Mesenchymal stem cell (in vitro differentiated cells and primary cell): ENCODE data around the gene TNFSF13.
A peak's percentile ranks its signal among the peaks of the same experiment; 100 is the strongest.

Experiments
- DNase-seq: peaks from one replicate; pipeline ENCODE4 v3.0.0-alpha.2; 2013
- H2AFZ ChIP-seq: one replicate; pipeline ENCODE4 v1.6.1; 2013; ENCODE audit warnings: low read depth, mild to moderate bottlenecking, control low read depth, inconsistent platforms, low read length, moderate library complexity
- H2AK5ac ChIP-seq: 2 replicates; pipeline ENCODE4 v1.6.1; 2013; ENCODE audit warnings: low read length, moderate library complexity, mild to moderate bottlenecking, inconsistent platforms; ENCODE audit not compliant: severe bottlenecking
- H2BK120ac ChIP-seq: one replicate; pipeline ENCODE4 v1.6.1; 2013; ENCODE audit warnings: low read depth, mild to moderate bottlenecking, inconsistent platforms, low read length, moderate library complexity
- H2BK12ac ChIP-seq, 2 experiments: one replicate each; pipeline ENCODE4 v1.6.1; 2013; ENCODE audit warnings: inconsistent platforms in 2 of 2, low read length in 2 of 2, mild to moderate bottlenecking in 2 of 2, moderate library complexity in 2 of 2, control low read depth in 1 of 2
- H2BK15ac ChIP-seq: one replicate; pipeline ENCODE4 v1.6.1; 2013; ENCODE audit warnings: mild to moderate bottlenecking, low read depth, inconsistent platforms; ENCODE audit not compliant: poor library complexity, severe bottlenecking
- H2BK5ac ChIP-seq: 2 replicates; pipeline ENCODE4 v1.6.1; 2013; ENCODE audit warnings: low read depth, mild to moderate bottlenecking, low read length, control low read depth, inconsistent platforms; ENCODE audit not compliant: poor library complexity, severe bottlenecking
- H3K14ac ChIP-seq, 2 experiments: one replicate each; pipeline ENCODE4 v1.6.1; 2013; ENCODE audit warnings: inconsistent platforms in 2 of 2, low read length in 2 of 2, control low read depth in 1 of 2, mild to moderate bottlenecking in 1 of 2, moderate library complexity in 1 of 2
- H3K18ac ChIP-seq, 2 experiments: one replicate each; pipeline ENCODE4 v1.6.1; 2013; ENCODE audit warnings: inconsistent platforms in 2 of 2, low read length in 2 of 2, control low read depth in 1 of 2, low read depth in 1 of 2, mild to moderate bottlenecking in 1 of 2
- H3K23ac ChIP-seq, 2 experiments: one replicate each; pipeline ENCODE4 v1.6.1; 2013; ENCODE audit warnings: inconsistent platforms in 2 of 2, low read length in 2 of 2, mild to moderate bottlenecking in 2 of 2, moderate library complexity in 2 of 2, control low read depth in 1 of 2
- H3K27ac ChIP-seq: 2 replicates; pipeline ENCODE4 v1.5.1; 2013; ENCODE audit warnings: mild to moderate bottlenecking, moderate library complexity, low read length, control low read depth, inconsistent platforms; ENCODE audit not compliant: poor library complexity, severe bottlenecking
- H3K27me3 ChIP-seq, 2 experiments: 2 replicates each; pipeline versions ENCODE4 v1.6.1 to v1.7.0; 2013; ENCODE audit warnings: low read length in 2 of 2, mild to moderate bottlenecking in 2 of 2, moderate library complexity in 2 of 2, control low read depth in 1 of 2, inconsistent platforms in 1 of 2; ENCODE audit not compliant: control insufficient read depth in 1 of 2, insufficient read depth in 1 of 2
- H3K36me3 ChIP-seq, 2 experiments: 2 replicates each; pipeline versions ENCODE4 v1.6.1 to v1.7.0; 2013; ENCODE audit warnings: low read length in 2 of 2, control low read depth in 1 of 2, inconsistent platforms in 1 of 2, low read depth in 1 of 2, mild to moderate bottlenecking in 1 of 2; ENCODE audit not compliant: insufficient read depth in 2 of 2, control insufficient read depth in 1 of 2
- H3K4ac ChIP-seq, 2 experiments: one replicate each; pipeline ENCODE4 v1.6.1; 2013; ENCODE audit warnings: inconsistent platforms in 2 of 2, low read length in 2 of 2, mild to moderate bottlenecking in 2 of 2, moderate library complexity in 2 of 2, control low read depth in 1 of 2, low read depth in 1 of 2
- H3K4me1 ChIP-seq: 2 replicates; pipeline ENCODE4 v1.6.1; 2013; ENCODE audit warnings: low read depth, low read length, control low read depth; ENCODE audit not compliant: control insufficient read depth, insufficient read depth
- H3K4me2 ChIP-seq: 2 replicates; pipeline ENCODE4 v1.6.1; 2013; ENCODE audit warnings: low read length, mild to moderate bottlenecking, inconsistent platforms; ENCODE audit not compliant: poor library complexity, severe bottlenecking
- H3K4me3 ChIP-seq, 2 experiments: 2 replicates each; pipeline versions ENCODE4 v1.5.1 to v1.7.0; 2013; ENCODE audit warnings: low read length in 2 of 2, mild to moderate bottlenecking in 2 of 2, control low read depth in 1 of 2, low read depth in 1 of 2; ENCODE audit not compliant: insufficient read depth in 1 of 2
- H3K79me1 ChIP-seq: replicated peaks from 2 replicates; pipeline ENCODE4 v1.6.1; 2013; ENCODE audit warnings: mild to moderate bottlenecking, control low read depth, low read length, inconsistent platforms; ENCODE audit not compliant: poor library complexity, severe bottlenecking
- H3K9ac ChIP-seq: 2 replicates; pipeline ENCODE4 v1.7.0; 2013; ENCODE audit warnings: mild to moderate bottlenecking, low read length, moderate library complexity
- H3K9me3 ChIP-seq: 2 replicates; pipeline ENCODE4 v1.7.0; 2013; ENCODE audit warnings: mild to moderate bottlenecking, low read length; ENCODE audit not compliant: control insufficient read depth
- H4K8ac ChIP-seq: one replicate; pipeline ENCODE4 v1.6.1; 2013; ENCODE audit warnings: inconsistent platforms, mild to moderate bottlenecking, low read length, moderate library complexity
- H4K91ac ChIP-seq: one replicate; pipeline ENCODE4 v1.6.1; 2013; ENCODE audit warnings: mild to moderate bottlenecking, low read length, inconsistent platforms
- WGBS: methylation state at CpG from one replicate; pipeline ENCODE4 v1.1.7; 2013; ENCODE audit warnings: mixed read lengths; 5-methylcytosine and 5-hydroxymethylcytosine counted together

The TNFSF13 gene

DNA sequence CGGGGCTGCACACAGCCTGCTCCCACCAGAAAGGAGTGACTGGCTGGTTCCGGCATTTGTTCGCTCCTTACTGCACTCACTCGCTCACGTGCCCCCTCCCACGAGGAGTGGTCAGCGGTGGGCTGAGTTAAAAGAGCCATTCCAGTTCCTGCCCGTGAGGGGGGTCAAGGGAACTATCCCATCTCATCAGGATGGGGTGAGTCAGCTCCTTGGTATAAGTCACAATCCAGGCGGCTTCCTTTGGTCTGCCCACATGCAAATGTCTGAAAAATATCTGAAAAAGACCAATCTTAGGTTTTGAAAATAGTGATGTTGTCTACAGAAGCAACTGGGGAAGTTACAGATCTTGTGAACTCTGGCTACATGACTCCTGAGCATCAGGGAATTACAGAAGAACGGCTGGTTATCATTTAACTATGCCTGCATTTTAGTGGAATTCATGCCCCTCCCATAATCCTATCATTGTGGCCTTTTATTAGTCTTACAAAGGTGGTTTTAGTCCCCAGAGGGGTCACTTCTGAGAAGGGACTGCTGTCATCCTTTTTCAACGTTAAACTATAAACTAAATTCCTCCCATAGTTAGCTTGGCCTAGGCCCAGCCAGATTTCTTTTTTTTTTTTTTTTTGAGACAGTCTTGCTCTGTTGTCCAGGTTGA lies 19.5 kb upstream of the TNFSF13 start:
- Histone ChIP-seq H3K4me2 (no peak overlapping the region), H3K23ac (no peak overlapping the region), H3K9me3 (peaks cover 16% of the 10 kb centered on the region), H2AFZ (no peak overlapping the region), H3K18ac (no peak overlapping the region), H3K27me3 (peaks cover 14% of the 10 kb centered on the region in 2 experiments), H3K14ac (no peak overlapping the region), H3K9ac (no peak overlapping the region), H3K79me1 (no peaks in the 10 kb centered on the region), H2BK5ac (no peak overlapping the region), H3K36me3 (no peaks in the 10 kb centered on the region), H3K4me3 (no peak overlapping the region), H3K4me1 (peaks cover 3% of the 10 kb centered on the region), H3K4ac (no peak overlapping the region), H4K8ac (no peak overlapping the region), H2AK5ac (no peak overlapping the region), H2BK12ac (no peak overlapping the region), H2BK15ac (no peak overlapping the region), H2BK120ac (no peak overlapping the region), H3K27ac (no peak overlapping the region), H4K91ac (no peak overlapping the region)
- no peak for DNase-seq
- 63% methylated on average over 11 of the region's 11 CpGs for WGBS

DNA sequence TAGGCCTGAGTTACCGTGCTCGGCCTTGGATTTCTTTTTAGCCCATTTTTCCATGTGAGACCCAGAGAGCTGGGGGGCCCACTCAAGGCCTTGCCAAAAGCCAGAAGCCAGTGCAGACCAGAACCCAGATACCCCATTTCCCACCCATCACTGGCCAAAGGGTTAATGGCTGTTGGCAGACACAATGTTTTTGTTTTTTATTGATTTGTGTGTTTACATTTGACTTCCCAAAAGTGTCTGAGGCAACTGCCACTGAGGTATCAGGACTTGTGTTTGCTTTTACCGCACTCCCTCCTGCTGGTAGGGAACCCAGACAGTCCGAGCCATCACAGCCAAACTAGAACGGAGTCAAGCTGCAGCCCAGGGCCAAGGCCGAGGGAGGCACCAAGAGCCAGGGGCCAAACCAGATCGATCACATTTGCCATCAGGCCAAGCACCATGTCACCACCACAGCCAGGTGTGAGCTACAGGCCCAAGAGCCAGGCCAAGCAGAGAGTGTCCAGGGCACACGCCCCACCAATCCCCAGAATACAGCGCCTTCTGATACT lies 17.4 kb upstream of the TNFSF13 start:
- Histone ChIP-seq H3K23ac (no peak overlapping the region), H3K9ac (no peak overlapping the region), H3K14ac (no peak overlapping the region), H2BK120ac (no peak overlapping the region), H3K4me2 (no peak overlapping the region), H3K4ac (no peak overlapping the region), H2BK12ac (no peak overlapping the region), H3K36me3 (no peaks in the 10 kb centered on the region), H2AFZ (no peak overlapping the region), H3K18ac (no peak overlapping the region), H4K91ac (no peak overlapping the region), H2BK5ac (no peak overlapping the region), H3K9me3 (peaks cover 16% of the 10 kb centered on the region), H4K8ac (no peak overlapping the region), H3K79me1 (no peaks in the 10 kb centered on the region), H3K27me3 (peaks cover 14% of the 10 kb centered on the region in 2 experiments), H3K4me1 (peaks cover 3% of the 10 kb centered on the region), H2AK5ac (no peak overlapping the region), H2BK15ac (no peak overlapping the region), H3K27ac (no peak overlapping the region), H3K4me3 (no peak overlapping the region)
- no peak for DNase-seq
- 83% methylated on average over 9 of the region's 9 CpGs for WGBS

- H4K91ac ChIP-seq = no peak overlapping the region
- H3K4me1 ChIP-seq = peaks cover 15% of the 10 kb centered on the region
- no peak overlapping the region for H3K9ac ChIP-seq
- H3K14ac ChIP-seq = no peak overlapping the region
- H4K8ac ChIP-seq = no peak overlapping the region
- no peak overlapping the region for H2BK12ac ChIP-seq
- no peak for DNase-seq
- H2BK5ac ChIP-seq = no peak overlapping the region
- no peak overlapping the region for H3K4me3 ChIP-seq
- no peaks in the 10 kb centered on the region for H3K9me3 ChIP-seq
- H2BK120ac ChIP-seq = no peak overlapping the region
- no peak overlapping the region for H2BK15ac ChIP-seq
- H3K23ac ChIP-seq = no peak overlapping the region
- no peaks in the 10 kb centered on the region for H3K36me3 ChIP-seq
- no peak overlapping the region for H2AFZ ChIP-seq
- H3K4me2 ChIP-seq = no peak overlapping the region
- 75% methylated on average over 6 of the region's 6 CpGs for WGBS
- no peak overlapping the region for H3K4ac ChIP-seq
- H2AK5ac ChIP-seq = no peak overlapping the region
- H3K18ac ChIP-seq = no peak overlapping the region
- H3K27me3 ChIP-seq = peaks cover 14% of the 10 kb centered on the region in 2 experiments
- peaks cover 3% of the 10 kb centered on the region for H3K79me1 ChIP-seq
- no peak overlapping the region for H3K27ac ChIP-seq
These were observed 13.6 kb upstream of the TNFSF13 start for GRCh38 chr17:7544911-7545310.

DNA sequence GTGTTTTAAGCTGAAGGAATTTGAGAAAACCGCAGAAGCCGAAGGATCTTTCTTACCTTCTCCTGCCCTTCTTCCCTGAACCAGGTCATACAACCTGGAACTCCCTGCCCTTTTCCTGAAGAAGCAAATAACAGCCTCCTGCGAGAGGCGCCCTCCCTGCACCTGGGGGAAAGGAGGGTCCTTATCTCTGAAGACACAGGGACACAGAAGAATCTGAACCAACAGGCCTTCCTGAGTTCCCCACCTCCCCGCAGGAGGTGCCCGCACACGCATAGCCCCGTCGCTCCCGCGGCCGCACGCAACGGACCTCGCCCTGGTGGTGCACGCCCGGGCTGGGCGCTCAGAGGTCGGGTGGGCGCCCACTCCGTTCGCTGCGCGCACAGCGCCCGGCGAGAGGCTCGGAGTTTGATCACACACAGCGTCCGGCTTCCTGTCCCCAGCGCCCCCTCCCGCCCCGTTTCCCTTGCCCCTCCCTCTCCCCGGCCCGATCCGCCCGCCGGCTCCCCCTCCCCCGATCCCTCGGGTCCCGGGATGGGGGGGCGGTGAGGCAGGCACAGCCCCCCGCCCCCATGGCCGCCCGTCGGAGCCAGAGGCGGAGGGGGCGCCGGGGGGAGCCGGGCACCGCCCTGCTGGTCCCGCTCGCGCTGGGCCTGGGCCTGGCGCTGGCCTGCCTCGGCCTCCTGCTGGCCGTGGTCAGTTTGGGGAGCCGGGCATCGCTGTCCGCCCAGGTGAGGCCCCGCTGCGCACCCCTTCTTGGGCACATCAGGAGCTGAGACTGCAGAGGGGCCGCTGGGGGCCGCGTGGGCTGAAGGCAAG lies 9.8 kb upstream of the TNFSF13 start, which contains the start of gene TNFSF12:
Gene TNFSF12 (plus strand): TSS at position 474 of the 816 bp plus-strand sequence. CDS start 96 bp downstream, at position 570.
- Histone ChIP-seq H2BK120ac (peak within 1 kb of the TSS; percentile 91), H3K79me1 (peaks cover 3% of the 10 kb centered on the region), H3K27me3 (peaks cover 0 to under 1% of the 10 kb centered on the region in 2 experiments), H3K4me2 (peak within 1 kb of the TSS; percentile 99), H2BK15ac (peak within 1 kb of the TSS; percentile 95), H3K4me3 (peak within 1 kb of the TSS; percentile 79 to 84), H3K36me3 (peaks cover 4% of the 10 kb centered on the region in 2 experiments), H3K4me1 (peaks cover 15% of the 10 kb centered on the region), H3K27ac (no peak within 1 kb of the TSS), H3K18ac (peak within 1 kb of the TSS; percentile 84 to 99), H2AFZ (peak within 1 kb of the TSS; percentile 92), H2BK5ac (peak within 1 kb of the TSS; percentile 9), H3K9me3 (no peaks in the 10 kb centered on the region), H4K91ac (peak within 1 kb of the TSS; percentile 97), H3K23ac (peak within 1 kb of the TSS in 1 of 2 experiments; percentile 79), H3K9ac (peak within 1 kb of the TSS; percentile 86), H2BK12ac (peak within 1 kb of the TSS; percentile 77 to 85), H3K4ac (peak within 1 kb of the TSS; percentile 92 to 93), H3K14ac (peak within 1 kb of the TSS in 1 of 2 experiments; percentile 93), H2AK5ac (no peak within 1 kb of the TSS), H4K8ac (peak within 1 kb of the TSS; percentile 99)
- WGBS = 6% methylated on average over 39 of the region's 65 CpGs
- peak; percentile 40 for DNase-seq
